SK-N-MC (cell line): ENCODE measurements around the gene MYOCD.

Experiments
- EZH2 ChIP-seq: fragments of 200-600 bp; sonication (generic); IDR thresholded peaks from one replicate; pipeline ENCODE4 v1.6.1; 2017; ENCODE audit warnings: antibody characterized with exemption
- POLR2AphosphoS5 ChIP-seq: IDR thresholded peaks from 2 replicates; pipeline ENCODE4 v1.6.1; 2012; ENCODE audit warnings: mild to moderate bottlenecking, low read depth, low read length, borderline replicate concordance

DNA sequence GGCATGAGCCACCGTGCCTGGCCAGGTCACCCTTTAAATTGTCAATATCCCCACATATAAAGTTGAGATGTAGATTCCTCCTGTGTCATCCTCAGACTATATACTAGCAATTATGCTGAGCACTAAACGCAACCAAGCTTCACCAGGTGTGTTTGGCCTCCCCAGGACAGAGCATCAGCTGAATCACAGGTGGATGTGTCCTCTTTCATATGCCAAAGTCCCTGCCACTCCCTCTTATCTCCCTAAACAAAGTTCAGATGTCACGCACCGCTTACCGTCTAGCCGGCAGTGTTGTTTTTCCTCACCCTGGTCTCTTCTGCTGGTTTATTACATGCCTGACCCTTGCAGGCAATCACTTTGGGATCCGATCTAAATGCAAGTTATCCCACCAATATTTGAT, 79.8 kb downstream of the MYOCD start:
- TF ChIP-seq POLR2AphosphoS5 (no peak), EZH2 (no peak)
